Fibroblast of lung (primary cell): ENCODE data around the gene CSTA.

Experiments
- EZH2 ChIP-seq: IDR thresholded peaks from 2 replicates; pipeline ENCODE4 v1.5.1; 2012; ENCODE audit warnings: low read length, control low read depth, mild to moderate bottlenecking; ENCODE audit errors: missing control alignments
- TF ChIP-seq, protein P1 (sequence below), 2 donors: IDR thresholded peaks in 1 of 2; conservative IDR thresholded peaks in 1 of 2; 1 replicate in 1 of 2; 2 replicates in 1 of 2; pipeline ENCODE4 v1.5.1; 2011 to 2012; ENCODE audit warnings: low read length in 2 of 2, control low read depth in 1 of 2, inconsistent platforms in 1 of 2, low read depth in 1 of 2, mild to moderate bottlenecking in 1 of 2

GRCh38 chr3:122349171-122349570 lies 24.1 kb downstream of the CSTA start:
- TF ChIP-seq, protein P1, sequence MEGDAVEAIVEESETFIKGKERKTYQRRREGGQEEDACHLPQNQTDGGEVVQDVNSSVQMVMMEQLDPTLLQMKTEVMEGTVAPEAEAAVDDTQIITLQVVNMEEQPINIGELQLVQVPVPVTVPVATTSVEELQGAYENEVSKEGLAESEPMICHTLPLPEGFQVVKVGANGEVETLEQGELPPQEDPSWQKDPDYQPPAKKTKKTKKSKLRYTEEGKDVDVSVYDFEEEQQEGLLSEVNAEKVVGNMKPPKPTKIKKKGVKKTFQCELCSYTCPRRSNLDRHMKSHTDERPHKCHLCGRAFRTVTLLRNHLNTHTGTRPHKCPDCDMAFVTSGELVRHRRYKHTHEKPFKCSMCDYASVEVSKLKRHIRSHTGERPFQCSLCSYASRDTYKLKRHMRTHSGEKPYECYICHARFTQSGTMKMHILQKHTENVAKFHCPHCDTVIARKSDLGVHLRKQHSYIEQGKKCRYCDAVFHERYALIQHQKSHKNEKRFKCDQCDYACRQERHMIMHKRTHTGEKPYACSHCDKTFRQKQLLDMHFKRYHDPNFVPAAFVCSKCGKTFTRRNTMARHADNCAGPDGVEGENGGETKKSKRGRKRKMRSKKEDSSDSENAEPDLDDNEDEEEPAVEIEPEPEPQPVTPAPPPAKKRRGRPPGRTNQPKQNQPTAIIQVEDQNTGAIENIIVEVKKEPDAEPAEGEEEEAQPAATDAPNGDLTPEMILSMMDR (conservative IDR thresholded peaks at IDR 0.05 in 1 of 2, IDR thresholded peaks at IDR 0.05 in 1 of 2; ENCODE audit: low read depth in 1 of 2, low read length in 2 of 2) = no peak
- no peak for TF ChIP-seq EZH2
